ENCODE data around the gene THSD7A. TPM values are rescaled to one million over a fixed set of nuclear protein-coding genes. Genes with fewer than 3 reads are reported as not detected.

THSD7A gene
- total and polyA plus RNA-seq, 2 donors from 2014 or later = 5.1 to 24.3 TPM

- Histone ChIP-seq H3K27me3 (ENCODE audit: control insufficient read depth, insufficient read depth, low read length) (no peaks in the 10 kb centered on the region), H3K4me3 (ENCODE audit: low read length in 3 of 3) (no peak overlapping the region), H3K9me3 (ENCODE audit: control insufficient read depth in 2 of 3, insufficient read depth in 1 of 3, low read length in 3 of 3) (no peaks in the 10 kb centered on the region), H3K4me1 (ENCODE audit: control insufficient read depth in 2 of 3, insufficient read depth in 2 of 3, low read depth in 1 of 3, low read length in 3 of 3) (no peaks in the 10 kb centered on the region), H3K27ac (ENCODE audit: low read depth in 2 of 2, low read length in 2 of 2) (no peak overlapping the region), H3K9ac (ENCODE audit: low read length in 3 of 3) (no peak overlapping the region), H3K36me3 (ENCODE audit: control insufficient read depth in 2 of 3, insufficient read depth in 3 of 3, low read length in 3 of 3) (no peaks in the 10 kb centered on the region)
- no peak for TF ChIP-seq CTCF (IDR thresholded peaks at IDR 0.05; ENCODE audit: borderline replicate concordance, extremely low read depth, insufficient read depth)
- no peak for DNase-seq
- FAIRE-seq = no peak
- intact Hi-C loops (cut with DNase I) = no loop called here
These were observed 11.2 kb upstream of the THSD7A start for GRCh38 chr7:11843113-11843765.

- TF ChIP-seq CTCF (IDR thresholded peaks at IDR 0.05; ENCODE audit: borderline replicate concordance, extremely low read depth, insufficient read depth) = no peak
- Histone ChIP-seq H3K27ac (ENCODE audit: low read depth in 2 of 2, low read length in 2 of 2) (no peak overlapping the region), H3K27me3 (ENCODE audit: control insufficient read depth, insufficient read depth, low read length) (no peaks in the 10 kb centered on the region), H3K9me3 (ENCODE audit: control insufficient read depth in 2 of 3, insufficient read depth in 1 of 3, low read length in 3 of 3) (no peaks in the 10 kb centered on the region), H3K9ac (ENCODE audit: low read length in 3 of 3) (no peak overlapping the region), H3K4me3 (ENCODE audit: low read length in 3 of 3) (no peak overlapping the region), H3K4me1 (ENCODE audit: control insufficient read depth in 2 of 3, insufficient read depth in 2 of 3, low read depth in 1 of 3, low read length in 3 of 3) (no peaks in the 10 kb centered on the region), H3K36me3 (ENCODE audit: control insufficient read depth in 2 of 3, insufficient read depth in 3 of 3, low read length in 3 of 3) (no peaks in the 10 kb centered on the region)
- intact Hi-C loops (cut with DNase I) = no loop called here
- DNase-seq (no peak), FAIRE-seq (no peak)
These were observed 9.7 kb upstream of the THSD7A start for GRCh38 chr7:11841657-11842056.

GRCh38 chr7:11835260-11835659, 3.3 kb upstream of the THSD7A start:
- no peak overlapping the region for H3K9ac ChIP-seq (ENCODE audit: low read length in 3 of 3)
- H3K4me1 ChIP-seq (ENCODE audit: control insufficient read depth in 2 of 3, insufficient read depth in 2 of 3, low read depth in 1 of 3, low read length in 3 of 3) = no peaks in the 10 kb centered on the region
- H3K9me3 ChIP-seq (ENCODE audit: control insufficient read depth in 2 of 3, insufficient read depth in 1 of 3, low read length in 3 of 3) = no peaks in the 10 kb centered on the region
- peak; percentile 25 for TF ChIP-seq CTCF (IDR thresholded peaks at IDR 0.05; ENCODE audit: borderline replicate concordance, extremely low read depth, insufficient read depth)
- FAIRE-seq = peak; percentile 96
- DNase-seq = no peak
- no peak overlapping the region for H3K4me3 ChIP-seq (ENCODE audit: low read length in 3 of 3)
- no peaks in the 10 kb centered on the region for H3K36me3 ChIP-seq (ENCODE audit: control insufficient read depth in 2 of 3, insufficient read depth in 3 of 3, low read length in 3 of 3)
- no peak overlapping the region for H3K27ac ChIP-seq (ENCODE audit: low read depth in 2 of 2, low read length in 2 of 2)
- intact Hi-C loops (cut with DNase I) = no loop called here
- no peaks in the 10 kb centered on the region for H3K27me3 ChIP-seq (ENCODE audit: control insufficient read depth, insufficient read depth, low read length)

GRCh38 chr7:11833431-11833830, 1.4 kb upstream of the THSD7A start:
- Histone ChIP-seq H3K9ac (ENCODE audit: low read length in 3 of 3) (no peak overlapping the region), H3K36me3 (ENCODE audit: control insufficient read depth in 2 of 3, insufficient read depth in 3 of 3, low read length in 3 of 3) (no peaks in the 10 kb centered on the region), H3K27me3 (ENCODE audit: control insufficient read depth, insufficient read depth, low read length) (no peaks in the 10 kb centered on the region), H3K4me1 (ENCODE audit: control insufficient read depth in 2 of 3, insufficient read depth in 2 of 3, low read depth in 1 of 3, low read length in 3 of 3) (peaks cover 0 to 3% (median 0%) of the 10 kb centered on the region in 3 donors), H3K27ac (ENCODE audit: low read depth in 2 of 2, low read length in 2 of 2) (peak overlapping the region in 1 of 2 donors; percentile 44), H3K4me3 (ENCODE audit: low read length in 3 of 3) (no peak overlapping the region), H3K9me3 (ENCODE audit: control insufficient read depth in 2 of 3, insufficient read depth in 1 of 3, low read length in 3 of 3) (no peaks in the 10 kb centered on the region)
- intact Hi-C loops (cut with DNase I) = no loop called here
- DNase-seq = peak in 2 of 5 donors; percentile 58 to 67
- no peak for TF ChIP-seq CTCF (IDR thresholded peaks at IDR 0.05; ENCODE audit: borderline replicate concordance, extremely low read depth, insufficient read depth)
- no peak for FAIRE-seq
